NCI-H2227 treated with DMSO at 0.1 percent for 48 hours (cell line): ENCODE results near the gene PRAMEF18.
"Not testable (repeated sequence)": the region's sequence is repeated elsewhere in the genome, so short reads cannot be mapped to it uniquely, and the experiment has no call there.

ENCODE experiments used
- DNase-seq: peaks from one replicate; lab custom pipeline; 2025; lab: John Stamatoyannopoulos, UW

The PRAMEF18 gene, protein sequence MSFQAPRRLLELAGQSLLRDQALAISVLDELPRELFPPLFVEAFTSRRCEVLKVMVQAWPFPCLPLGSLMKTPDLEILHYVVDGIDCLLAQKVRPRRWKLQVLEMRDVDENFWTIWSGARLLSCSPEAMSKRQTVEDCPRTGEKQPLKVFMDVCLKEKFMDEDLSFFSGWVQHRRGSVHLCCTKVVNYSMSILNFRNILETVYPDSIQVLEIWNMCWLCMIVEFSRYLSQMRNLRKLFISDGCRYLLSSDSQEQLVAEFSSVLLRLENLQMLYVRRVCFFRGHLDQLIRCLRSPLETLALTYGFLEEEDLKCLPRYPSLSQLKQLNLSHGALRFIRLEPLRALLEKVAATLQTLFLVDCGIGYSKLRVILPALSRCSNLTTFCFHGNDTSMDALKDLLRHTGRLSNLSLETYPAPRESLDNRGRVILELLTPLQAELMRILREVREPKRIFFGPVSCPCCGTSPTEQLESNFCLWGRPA

DNA sequence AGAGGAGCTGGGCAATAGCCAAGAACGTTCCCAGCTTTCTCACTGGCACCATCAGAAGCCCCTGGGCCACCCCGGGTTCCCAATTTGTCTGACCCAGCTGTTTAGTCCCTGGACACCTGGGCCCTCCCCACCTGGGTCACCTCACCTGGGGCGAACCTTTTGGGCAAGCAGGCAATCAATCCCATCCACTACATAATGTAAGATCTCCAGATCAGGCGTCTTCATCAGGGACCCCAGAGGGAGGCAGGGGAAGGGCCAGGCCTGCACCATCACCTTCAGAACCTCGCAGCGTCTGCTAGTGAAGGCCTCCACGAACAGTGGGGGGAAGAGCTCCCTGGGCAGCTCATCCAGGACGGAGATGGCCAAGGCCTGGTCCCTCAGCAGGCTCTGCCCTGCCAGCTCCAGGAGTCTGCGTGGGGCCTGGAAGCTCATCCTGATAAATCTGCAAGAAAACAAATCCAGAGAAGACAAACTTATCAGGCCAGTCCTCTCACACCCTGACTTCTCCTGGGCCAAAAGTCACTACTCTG, at the start of gene PRAMEF18:
Gene PRAMEF18, minus strand, starts transcription at position 480 of the 530 bp plus-strand sequence. Its CDS starts 48 bp downstream, at position 432.
- DNase-seq = not testable (repeated sequence)

DNA sequence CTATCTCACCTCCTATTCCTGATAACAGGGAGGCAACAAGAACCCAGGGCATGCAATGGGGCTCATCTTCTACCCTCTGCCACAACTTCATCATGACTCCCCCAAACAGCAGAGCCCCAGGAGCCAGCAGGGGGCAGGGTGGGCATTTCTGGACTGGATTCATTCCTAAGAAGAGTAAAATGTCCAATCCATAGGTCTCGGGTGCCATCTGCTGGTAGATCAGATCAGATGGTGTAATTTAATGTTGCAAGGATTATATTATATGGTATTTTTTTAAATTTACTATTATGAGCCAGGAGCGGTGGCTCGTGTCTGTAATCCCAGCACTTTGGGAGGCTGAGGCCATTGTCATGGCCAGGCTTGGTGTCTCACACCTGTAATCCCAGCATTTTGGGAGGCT, 39.2 kb upstream of the PRAMEF18 start:
- DNase-seq = not testable (repeated sequence)

- not testable (repeated sequence) for DNase-seq
These were observed 27.9 kb upstream of the PRAMEF18 start, which contains the start of gene PRAMEF5 for GRCh38 chr1:13253898-13254297. Gene PRAMEF5 (plus strand): TSS chr1:13254198. CDS start chr1:13259269, 5,071 bp downstream.

DNA sequence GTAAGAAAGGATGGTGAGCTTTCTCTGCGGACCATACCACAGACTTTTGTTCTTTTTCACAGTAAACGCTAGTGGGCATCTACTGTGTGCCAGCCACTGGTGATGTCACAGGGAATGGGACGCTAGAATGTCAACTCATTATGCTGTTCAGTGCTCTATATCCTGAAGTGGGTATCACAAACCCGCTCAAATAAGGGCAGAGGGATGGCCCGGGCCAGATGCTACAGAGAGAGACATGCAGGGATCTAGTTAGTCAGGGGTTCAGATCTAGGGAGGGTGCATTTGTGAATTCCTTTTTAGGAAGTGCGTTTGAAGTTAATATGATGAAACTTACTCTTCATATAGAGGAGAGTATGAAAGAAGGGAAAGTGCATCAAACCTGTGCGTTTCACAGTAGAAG, 21.2 kb upstream of the PRAMEF18 start:
- not testable (repeated sequence) for DNase-seq

DNA sequence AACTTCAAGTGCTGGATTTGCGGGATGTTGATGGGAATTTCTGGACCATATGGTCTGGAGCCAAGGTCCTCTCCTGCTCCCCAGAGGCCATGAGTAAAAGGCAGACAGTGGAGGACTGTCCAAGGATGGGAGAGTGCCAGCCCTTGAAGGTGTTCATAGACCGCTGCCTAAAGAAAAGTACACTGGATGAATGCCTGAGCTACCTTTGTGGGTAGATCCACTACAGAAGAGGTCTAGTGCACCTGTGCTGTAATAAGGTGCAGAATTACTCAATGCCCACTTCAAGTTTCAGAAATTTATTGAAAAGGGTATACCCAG, 20.6 kb upstream of the PRAMEF18 start:
- not testable (repeated sequence) for DNase-seq

DNA sequence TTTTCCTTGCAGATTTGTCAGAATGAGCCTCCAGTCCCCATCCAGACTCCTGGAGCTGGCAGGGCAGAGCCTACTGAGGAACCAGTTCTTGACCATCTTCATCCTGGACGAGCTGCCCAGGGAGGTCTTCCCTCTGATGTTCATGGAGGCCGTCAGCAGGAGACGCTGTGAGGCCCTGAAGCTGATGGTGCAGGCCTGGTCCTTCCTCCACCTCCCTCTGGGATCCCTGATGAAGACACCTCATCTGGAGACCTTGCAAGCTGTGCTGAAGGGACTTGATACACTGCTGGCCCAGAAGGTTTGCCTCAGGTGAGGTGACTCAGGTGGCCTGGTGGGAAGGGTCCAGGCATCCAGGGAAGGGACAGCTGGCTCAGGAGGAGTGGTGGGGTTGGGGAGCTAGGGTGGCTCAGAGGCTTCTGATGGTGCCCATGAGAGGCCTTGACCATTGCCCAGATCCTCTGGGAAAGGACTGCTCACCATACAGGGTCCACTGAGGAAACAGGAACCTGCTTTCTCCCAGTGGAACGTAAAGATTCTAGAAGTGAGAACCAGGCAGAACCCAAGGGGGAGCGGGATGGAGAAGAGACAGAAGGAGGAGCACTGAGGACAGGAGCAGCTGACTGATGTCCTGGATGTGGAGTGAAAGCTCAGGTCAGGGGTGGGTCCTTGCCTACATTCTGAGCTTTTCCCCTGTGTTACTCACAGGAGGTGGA, 20.0 kb upstream of the PRAMEF18 start:
- DNase-seq = not testable (repeated sequence)

DNA sequence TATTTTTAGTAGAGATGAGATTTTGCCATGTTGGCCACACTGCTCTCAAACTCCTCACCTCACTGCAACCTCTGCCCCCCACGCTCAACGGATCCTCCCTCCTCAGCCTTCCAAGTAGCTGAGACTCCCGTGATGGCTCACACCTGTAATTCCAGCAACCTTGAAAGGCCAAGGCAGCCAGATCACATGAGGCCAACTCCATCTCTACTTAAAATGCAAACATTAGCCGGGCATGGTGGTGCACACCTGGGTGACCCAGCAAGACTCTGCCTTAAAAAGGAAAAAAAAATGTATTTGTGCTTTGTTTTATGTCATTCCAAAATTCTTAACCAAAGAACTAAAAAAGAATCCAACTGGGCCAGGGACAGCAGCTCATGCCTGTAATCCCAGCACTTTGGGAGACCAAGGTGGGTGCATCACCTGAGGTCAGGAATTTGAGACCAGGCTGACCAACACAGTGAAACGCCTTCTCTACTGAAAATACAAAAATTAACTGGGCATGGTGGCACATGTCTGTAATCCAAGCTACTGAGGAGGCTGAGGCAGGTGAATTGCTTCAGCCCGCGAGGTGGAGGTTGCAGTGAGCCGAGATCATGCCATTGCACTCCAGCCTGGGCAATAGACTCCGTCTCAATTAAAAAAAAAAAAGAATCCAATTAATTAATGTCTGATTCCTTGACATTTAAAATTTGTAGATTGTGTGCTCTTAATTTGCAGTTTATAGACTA, 17.7 kb upstream of the PRAMEF18 start:
- not testable (repeated sequence) for DNase-seq

DNA sequence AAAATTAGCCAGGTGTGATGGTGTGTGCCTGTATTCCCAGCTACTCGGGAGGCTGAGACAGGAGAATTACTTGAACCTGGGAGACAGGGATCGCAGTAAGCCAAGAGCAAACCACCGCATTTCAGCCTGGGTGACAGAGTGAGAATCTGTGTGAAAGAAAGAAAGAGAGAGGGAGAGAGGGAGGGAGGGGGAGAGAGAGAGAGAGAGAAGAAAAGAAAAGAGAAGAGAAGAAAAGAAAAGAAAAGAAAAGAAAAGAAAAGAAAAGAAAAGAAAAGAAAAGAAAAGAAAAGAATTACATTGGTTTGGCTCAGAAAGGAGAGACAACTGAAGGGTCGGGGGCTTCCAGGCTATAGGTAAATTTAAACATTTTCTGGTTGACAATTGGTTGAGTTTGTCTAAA, 13.7 kb upstream of the PRAMEF18 start:
- not testable (repeated sequence) for DNase-seq

DNA sequence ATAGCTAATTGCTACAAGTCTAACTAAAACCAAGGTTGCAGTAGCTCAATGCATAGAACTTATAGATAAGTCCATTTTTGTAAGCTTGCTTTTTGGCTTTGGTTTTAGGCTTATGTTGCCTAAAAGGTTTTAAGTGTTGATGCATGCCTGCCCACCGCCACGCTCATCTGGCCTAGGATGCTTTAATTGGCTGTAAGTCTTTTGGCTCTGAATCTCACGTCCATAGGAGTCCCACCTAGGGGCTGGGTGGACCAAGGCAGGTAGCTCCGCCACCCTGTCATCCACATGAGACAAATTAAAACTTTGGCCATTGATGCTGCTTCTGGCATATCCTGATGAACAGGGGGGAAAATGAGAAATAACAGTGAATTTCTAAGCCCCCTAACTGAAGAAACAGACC, 11.6 kb upstream of the PRAMEF18 start:
- DNase-seq = not testable (repeated sequence)

- DNase-seq = not testable (repeated sequence)
These were observed 8.1 kb upstream of the PRAMEF18 start for GRCh38 chr1:13234057-13234456.

DNA sequence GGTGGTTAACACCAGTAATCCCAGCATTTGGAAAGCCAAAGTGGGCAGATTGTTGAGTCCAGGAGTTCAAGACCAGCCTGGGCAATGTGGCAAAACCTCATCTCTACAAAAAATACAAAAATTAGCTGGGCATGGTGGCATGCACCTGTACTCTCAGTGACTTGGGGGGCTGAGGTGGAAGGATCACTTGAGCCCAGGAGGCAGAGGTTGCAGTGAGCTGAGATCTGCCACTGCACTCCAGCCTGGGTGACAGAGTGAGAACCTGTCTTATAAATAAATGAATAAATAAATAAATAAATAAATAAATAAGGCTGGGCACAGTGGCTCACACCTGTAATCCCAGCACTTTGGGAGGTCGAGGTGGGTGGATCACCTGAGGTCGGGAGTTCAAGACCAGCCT, 6.1 kb upstream of the PRAMEF18 start:
- not testable (repeated sequence) for DNase-seq

GRCh38 chr1:13231061-13231750, 5.3 kb upstream of the PRAMEF18 start:
- not testable (repeated sequence) for DNase-seq

- not testable (repeated sequence) for DNase-seq
These were observed 4.6 kb upstream of the PRAMEF18 start for GRCh38 chr1:13230601-13231000.

DNA sequence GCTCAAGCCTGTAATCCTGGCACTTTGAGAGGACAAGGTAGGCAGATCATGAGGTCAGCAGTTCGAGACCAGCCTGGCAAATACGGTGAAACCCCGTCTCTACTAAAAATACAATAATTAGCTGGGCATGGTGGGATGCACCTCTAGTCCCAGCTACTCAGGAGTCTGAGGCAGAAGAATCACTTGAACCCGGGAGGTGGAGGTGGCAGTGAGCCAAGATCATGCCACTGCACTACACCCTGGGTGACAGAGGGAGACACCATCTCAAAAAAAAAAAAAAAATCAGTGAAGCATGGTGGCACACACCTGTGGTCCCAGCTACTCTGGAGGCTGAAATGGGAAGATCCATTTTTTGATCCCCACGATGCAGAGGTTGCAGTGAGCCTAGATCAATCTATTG, 4.1 kb upstream of the PRAMEF18 start:
- DNase-seq = not testable (repeated sequence)

DNA sequence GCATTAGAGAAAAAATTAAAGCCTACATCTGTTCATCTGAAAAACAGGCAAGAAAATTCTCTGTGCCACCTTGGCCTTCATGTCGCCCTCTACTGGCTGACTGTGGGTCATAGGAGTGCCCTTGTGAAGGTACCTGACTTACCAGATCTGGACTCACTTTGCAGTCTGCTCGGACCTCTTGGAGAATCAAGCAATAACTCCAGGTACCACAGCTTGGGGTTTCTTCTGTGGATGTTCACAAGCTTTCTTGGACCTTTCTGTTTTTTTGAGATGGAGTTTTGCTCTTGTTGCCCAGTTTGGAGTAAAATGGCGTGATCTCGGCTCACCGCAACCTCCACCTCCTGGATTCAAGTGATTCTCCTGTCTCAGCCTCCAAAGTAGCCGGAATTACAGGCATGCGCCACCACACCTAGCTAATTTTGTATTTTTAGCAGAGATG, 2.4 kb upstream of the PRAMEF18 start:
- DNase-seq = no peak

DNA sequence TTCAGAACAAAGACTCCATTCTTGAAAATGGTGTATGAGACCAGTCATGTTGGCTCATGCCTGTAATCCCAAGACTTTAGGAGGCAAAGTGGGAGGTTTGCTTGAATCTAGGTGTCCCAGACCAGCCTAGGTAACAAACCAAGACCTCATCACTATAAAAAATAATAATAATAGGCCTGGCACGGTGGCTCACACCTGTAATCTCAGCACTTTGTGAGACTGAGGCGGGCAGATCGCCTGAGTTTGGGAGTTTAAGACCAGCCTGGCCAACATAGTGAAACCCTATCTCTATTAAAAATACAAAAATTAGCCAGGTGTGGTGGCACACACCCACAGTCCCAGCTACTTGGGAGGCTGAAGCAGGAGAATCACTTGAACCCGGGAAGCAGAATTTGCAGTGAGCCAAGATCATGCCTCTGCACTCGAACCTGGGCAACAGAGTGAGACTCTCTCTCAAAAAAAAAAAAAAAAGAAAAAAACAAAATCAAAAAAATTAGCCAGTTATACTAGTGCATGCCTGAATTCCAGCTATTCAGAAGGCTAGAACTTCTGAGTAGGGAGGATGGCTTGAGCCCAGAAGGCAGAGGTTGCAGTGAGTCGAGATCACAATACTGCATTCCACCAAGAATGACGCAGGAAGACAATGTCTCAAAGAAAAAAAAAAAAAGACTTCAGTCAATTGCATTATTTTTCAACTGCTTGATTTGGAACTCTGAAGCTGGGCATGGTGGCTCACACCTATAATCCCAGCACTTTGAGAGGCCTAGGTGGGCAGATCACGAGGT, 1.5 kb upstream of the PRAMEF18 start:
- DNase-seq = not testable (repeated sequence)

DNA sequence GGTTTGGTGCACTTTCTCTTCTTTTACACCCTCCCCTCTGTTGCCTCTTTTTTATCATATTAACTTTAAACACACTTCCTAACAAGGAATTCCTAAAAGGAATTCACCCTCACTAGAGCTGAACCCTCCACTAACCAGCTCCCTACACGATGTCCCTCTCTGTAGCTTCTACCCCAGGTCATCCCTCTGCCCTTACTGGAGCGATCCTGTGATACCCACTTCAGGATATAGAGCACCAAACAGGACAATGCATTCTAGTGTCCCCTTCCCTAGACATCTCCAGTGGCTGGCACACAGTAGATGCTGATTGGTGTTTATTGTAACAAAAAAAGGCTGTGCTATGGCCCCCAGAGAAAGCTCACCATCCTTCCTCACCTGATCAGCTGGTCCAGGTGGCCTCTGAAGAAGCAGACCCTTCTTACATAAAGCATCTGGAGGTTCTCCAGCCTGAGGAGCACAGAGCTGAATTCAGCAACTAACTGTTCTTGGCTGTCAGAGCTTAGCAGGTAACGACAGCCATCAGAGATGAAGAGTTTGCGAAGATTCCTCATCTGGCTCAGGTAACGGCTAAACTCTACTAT, 1.4 kb downstream of the PRAMEF18 start:
- DNase-seq = no peak

GRCh38 chr1:13222788-13223187, 3.2 kb downstream of the PRAMEF18 start:
- DNase-seq = not testable (repeated sequence)

DNA sequence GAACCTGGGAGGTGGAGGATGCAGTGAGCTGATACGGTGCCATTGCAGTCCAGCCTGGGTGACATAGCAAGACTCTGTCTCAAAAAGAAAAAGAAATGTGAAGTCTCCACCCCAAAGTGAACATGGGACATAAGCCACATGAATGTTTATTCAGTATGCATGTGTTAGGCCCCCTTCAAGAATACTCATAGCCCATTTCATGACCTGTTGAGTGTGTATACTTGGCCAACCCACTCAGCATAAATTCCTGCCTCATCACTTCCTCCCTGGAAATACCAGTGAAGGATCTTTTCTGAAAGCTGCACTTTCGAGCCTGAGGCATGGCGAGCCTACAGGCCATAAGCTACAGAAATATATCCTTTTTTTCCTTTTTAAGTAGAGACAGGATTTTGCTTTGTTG, 6.8 kb downstream of the PRAMEF18 start:
- not testable (repeated sequence) for DNase-seq

DNA sequence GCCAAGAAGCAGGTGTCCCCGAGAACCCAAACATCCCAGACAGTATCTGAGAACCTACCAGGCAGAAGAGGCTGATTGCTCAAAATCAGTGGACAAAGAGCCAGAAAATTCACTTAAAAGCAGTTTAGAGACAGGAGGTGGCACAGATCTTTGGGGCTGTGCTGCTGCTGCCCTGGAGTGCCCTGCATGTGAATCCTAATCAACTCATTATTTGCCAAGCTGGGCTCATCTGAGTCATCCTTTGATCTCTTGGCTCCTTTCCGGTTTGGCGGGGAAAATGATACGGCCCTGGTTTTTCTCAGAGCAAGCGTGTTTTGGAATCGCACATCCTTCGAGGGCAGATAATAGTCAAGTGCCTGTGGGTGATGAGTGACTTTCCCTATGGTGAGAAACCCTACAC, 9.3 kb downstream of the PRAMEF18 start:
- not testable (repeated sequence) for DNase-seq
